Cerebellar nuclear complex (tissue), 1 donor: ENCODE results near the gene NLGN4Y.
"Not testable (repeated sequence)": the region's sequence is repeated elsewhere in the genome, so short reads cannot be mapped to it uniquely, and the experiment has no call there.

Experiments
- DNase-seq, 2 experiments: peaks; one replicate each; lab custom pipeline; 2025; lab: John Stamatoyannopoulos, UW

The NLGN4Y gene

DNA sequence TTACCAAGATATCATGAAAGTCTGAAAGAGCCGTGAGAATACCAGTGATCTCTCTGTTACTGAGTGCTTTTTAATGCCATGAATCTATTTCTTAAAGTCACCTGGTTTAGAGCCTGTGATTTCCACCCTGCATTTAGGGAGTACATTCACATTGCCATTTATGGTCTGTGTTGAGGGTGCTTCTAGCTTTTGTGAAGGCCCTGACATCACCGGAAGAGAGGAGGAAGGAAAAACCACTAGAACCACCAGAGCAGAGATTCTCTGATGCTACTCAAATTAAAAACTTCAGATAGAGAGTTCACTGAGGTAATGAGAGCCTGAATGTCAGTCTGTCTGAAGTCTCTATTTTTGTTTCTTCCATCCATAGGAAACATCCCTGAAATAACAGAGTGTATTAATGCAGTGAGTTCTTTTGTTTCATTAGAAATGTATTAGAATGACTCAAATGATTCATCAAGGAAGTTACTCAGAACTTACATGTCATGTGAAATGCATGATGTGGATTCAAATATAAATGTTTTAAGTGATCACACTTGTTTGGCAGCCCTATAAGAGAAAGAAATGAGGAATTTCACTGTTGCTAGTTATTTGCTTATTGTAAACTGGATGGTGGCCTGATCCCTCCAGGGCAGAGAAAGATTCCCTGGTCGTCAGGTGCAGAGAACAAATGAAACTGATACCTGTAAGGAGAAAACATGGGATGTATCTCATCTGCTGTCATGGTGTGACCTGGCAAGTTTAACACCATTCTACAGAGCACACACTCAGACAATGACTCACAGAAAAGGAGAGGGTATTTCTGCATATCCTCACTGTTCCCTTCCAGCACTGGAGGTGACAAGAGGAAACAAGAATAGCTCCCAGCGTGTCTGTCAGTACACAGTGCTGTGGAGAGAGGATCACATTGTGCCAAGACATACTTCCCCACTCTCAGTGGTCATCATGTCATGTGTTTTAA, 310.1 kb downstream of the NLGN4Y start:
- DNase-seq, result no peak

DNA sequence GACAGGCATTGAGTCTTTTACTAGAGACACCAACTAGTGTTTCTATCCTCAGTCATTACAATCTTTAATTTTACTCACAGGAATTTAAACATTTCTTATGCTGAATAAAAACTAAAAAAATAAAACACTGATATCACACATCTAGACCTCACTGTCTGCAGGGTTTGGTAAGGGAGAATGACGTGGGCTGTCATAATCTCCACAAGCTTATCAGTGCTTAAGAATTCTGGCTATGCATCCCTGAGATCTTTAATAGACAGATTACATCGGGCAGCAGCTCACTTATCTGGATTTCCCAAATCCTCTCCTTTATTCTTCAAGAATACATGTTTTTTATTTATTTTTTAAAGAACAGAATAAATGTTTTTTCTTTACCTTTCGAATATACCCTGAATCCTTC, 313.1 kb downstream of the NLGN4Y start:
- DNase-seq, result no peak

DNA sequence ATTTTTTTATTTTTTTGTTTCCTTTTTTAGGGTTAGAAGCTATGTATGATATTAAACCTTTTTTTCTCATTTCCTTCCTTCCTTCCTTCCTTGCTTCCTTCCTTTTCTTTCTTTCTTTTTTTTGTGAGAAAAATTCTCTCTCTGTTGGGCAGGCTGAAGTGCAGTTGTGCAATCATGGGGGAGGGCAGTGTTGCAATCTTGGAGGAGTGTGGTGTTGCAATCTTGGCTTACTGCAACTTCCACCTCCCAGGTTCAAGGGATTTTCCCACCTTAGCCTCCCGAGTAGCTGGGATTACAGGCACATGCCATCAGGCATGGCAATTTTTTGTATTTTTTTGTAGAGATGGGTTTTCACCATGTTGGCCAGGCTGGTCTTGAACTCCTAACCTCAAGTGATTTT, 326.4 kb downstream of the NLGN4Y start:
- DNase-seq, result no peak

DNA sequence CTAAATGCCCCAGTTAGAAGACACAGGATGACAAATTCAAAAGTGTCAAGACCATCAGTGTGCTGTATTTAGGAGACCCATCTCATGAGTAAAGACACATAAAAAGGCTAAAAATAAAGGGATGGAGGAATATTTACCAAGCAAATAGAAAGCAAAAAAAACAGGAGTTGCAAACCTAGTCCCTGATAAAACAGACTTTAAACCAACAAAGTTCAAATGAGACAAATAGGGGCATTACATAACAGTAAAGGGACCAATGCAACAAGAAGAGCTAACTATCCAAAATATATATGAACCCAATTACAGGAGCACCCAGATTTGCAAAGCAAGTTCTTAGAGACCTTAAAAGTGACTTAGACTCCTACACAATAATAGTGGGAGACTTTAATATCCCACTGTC, 336.1 kb downstream of the NLGN4Y start:
- DNase-seq, result no peak

DNA sequence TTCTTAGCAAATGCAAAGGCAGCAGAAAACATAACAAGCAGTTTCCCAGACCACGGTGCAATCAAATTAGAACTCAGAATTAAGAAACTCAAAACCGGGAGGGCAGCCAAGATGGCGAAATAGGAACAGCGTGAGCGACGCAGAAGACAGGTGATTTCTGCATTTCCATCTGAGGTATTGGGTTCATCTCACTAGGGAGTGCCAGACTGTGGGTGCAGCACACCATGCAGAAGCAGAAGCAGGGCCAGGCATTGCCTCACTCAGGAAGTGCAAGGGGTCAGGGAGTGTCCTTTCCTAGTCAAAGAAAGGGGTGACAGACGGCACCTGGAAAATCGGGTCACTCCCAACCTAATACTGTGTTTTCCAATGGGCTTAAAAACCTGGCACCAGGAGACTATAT, 336.7 kb downstream of the NLGN4Y start:
- DNase-seq, result not testable (repeated sequence)

DNA sequence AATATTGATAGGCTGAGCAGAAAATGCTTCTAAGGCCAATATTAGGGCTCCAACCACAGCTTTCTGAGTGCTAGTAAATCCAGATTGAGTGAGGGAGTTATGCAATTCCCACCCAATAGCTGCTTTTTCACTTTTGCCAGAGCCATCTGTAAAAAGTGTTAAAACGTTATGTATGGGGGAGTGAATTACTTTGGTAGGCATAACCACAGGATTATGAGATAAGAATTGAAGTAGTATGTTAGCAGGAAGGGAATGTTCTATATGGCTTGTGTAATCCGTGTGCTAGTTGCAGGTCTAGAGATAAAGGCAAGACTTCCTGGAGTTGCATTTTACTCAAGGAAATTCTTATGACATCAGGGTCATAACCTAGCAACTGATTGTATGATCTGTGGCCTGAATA, 347.6 kb downstream of the NLGN4Y start:
- DNase-seq, result no peak
